ENCODE data around the gene KCTD19.

Gene KCTD19

DNA sequence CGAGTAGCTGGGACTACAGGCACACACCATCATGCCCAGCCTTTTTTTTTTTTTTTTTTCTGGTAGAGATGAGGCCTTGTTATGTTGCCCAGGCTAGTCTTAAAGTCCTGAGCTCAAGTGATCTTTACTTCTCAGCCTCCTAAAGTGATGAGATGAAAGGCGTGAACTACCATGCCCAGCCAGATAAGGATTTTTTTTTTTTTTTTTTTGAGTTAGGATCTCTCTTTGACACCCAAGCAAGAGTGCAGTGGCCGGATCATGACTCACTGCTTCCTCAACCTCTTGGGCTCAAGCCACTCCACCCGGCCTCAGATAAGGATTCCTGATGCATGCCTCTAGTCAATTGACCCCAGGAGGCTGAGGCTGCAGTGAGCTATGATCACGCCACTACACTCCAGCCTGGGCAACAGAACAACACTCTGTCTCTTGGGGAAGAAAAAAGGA lies 58.4 kb downstream of the KCTD19 start:
- H3K27ac ChIP-seq: no peak overlapping the region
- TF ChIP-seq ZFX (IDR thresholded peaks at IDR 0.05): no peak
- TF ChIP-seq, protein P1, sequence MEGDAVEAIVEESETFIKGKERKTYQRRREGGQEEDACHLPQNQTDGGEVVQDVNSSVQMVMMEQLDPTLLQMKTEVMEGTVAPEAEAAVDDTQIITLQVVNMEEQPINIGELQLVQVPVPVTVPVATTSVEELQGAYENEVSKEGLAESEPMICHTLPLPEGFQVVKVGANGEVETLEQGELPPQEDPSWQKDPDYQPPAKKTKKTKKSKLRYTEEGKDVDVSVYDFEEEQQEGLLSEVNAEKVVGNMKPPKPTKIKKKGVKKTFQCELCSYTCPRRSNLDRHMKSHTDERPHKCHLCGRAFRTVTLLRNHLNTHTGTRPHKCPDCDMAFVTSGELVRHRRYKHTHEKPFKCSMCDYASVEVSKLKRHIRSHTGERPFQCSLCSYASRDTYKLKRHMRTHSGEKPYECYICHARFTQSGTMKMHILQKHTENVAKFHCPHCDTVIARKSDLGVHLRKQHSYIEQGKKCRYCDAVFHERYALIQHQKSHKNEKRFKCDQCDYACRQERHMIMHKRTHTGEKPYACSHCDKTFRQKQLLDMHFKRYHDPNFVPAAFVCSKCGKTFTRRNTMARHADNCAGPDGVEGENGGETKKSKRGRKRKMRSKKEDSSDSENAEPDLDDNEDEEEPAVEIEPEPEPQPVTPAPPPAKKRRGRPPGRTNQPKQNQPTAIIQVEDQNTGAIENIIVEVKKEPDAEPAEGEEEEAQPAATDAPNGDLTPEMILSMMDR (conservative IDR thresholded peaks at IDR 0.05): no peak

DNA sequence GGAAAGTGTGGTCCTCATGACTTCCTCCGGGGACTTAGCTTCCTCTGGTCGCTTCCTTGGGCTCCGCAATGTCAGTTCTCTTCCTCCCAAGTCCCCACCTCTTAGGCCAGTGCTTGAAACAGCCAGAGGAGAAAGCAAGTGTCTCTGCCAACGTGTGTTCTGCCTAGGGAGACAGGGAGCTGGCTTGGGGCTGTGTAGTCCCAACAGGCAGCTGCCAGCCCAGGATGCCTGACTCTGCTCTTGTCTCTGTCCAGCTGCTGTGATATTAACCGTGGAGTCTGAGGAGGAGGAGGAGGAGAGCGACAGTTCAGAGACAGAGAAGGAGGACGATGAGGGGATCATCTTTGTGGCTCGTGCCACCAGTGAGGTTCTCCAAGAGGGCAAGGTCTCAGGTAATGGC lies 60.7 kb downstream of the KCTD19 start:
- TF ChIP-seq ZFX (IDR thresholded peaks at IDR 0.05): no peak
- TF ChIP-seq, protein P1 (conservative IDR thresholded peaks at IDR 0.05): no peak

DNA sequence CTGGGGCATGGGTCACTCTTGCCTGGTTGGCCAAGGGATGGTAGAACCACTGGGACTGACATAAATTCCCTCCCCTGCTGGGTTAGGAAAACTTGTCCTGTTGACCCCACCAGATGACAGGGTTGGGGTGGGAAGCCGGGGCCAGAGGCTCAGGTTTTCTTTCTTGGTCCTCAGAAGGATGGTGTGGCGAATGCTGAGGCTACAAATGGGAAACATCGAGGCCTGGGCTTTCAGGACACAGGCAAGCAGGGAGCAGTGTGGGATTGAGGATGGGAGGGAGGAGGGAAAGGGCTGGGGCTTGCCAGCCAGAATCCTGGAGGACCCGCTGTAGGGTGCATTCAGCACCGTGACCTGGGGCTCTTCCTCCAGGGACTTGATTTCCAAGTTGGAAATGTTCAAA lies 61.7 kb downstream of the KCTD19 start:
- TF ChIP-seq ZFX (IDR thresholded peaks at IDR 0.05): no peak
- TF ChIP-seq, protein P1 (conservative IDR thresholded peaks at IDR 0.05): no peak
- H3K27ac ChIP-seq: no peak overlapping the region

More for the DNA sequence above, 60.7 kb downstream of the KCTD19 start:
- H3K27ac ChIP-seq: no peak overlapping the region

DNA sequence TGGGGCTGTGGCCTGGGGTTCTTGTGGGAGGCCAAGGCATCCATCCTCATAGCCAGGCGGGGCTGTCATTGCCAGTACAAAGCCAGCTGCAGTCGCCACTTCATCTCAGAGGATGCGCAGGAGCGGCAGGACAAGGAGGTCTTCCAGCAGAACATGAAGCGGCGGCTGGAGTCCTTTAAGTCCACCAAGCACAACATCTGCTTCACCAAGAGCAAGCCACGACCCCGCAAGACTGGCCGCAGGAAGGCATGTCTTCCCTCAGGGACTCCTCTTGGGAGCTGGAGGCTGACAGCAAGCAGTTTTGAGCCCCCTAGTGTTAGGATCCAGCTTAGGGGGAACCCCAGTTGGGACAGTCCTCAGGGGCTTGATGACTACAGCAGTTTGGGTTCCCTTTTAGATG lies 62.3 kb downstream of the KCTD19 start:
- TF ChIP-seq ZFX (IDR thresholded peaks at IDR 0.05): no peak
- TF ChIP-seq, protein P1 (conservative IDR thresholded peaks at IDR 0.05): no peak
- H3K27ac ChIP-seq: no peak overlapping the region

DNA sequence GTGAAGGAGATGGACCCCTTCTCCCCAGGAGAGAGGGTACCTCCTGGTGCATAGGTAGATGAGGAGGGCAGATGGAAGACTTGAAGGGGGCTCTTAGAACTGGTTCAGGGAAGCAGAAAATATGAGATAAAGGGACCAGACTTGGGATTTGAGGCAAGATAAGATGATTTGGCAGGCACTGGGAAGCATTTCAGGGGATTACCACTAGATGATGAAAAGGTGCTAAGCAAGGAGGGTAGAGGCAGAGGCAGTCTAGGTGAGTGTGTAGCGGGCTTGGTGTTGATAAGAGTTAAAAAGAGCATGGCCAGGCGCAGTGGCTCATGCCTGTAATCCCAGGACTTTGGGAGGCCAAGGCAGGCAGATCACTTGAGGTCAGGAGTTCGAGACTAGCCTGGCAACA lies 63.3 kb downstream of the KCTD19 start:
- TF ChIP-seq, protein P1 (conservative IDR thresholded peaks at IDR 0.05): no peak
- TF ChIP-seq ZFX (IDR thresholded peaks at IDR 0.05): no peak
- H3K27ac ChIP-seq: no peak overlapping the region

DNA sequence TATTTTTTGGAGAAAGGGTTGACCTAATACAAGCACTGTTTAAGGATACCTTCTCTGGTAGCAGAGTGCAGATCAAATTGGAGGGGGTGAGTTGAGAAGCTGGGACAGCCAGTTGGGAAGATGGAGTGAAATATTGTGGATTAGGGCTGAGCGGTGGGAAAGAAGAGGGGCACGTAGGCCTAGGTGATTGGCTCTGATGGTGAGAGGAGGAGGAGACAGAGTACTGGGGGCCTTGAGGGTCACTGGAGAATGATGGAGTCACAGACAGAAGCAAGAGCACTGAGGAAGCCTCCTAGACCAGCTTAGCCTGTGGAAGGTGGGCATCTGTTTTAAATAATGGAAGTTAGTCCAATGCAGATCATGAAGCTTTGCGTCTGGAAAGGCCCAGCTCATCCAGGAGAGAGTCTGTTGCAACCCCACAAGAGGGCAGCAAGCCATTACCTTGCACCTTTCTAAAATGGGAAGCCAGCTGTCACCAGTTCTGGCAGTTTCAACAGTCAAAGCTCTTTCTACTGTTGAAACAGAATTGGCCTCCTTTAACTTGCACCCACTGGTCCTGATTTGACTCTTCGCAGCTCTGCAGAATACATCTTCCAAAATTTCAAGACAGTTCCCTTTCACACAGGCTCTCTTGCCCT lies 66.0 kb downstream of the KCTD19 start:
- H3K27ac ChIP-seq: no peak overlapping the region
- no peak for TF ChIP-seq ZFX (IDR thresholded peaks at IDR 0.05)
- TF ChIP-seq, protein P1 (conservative IDR thresholded peaks at IDR 0.05): peak; percentile 74

DNA sequence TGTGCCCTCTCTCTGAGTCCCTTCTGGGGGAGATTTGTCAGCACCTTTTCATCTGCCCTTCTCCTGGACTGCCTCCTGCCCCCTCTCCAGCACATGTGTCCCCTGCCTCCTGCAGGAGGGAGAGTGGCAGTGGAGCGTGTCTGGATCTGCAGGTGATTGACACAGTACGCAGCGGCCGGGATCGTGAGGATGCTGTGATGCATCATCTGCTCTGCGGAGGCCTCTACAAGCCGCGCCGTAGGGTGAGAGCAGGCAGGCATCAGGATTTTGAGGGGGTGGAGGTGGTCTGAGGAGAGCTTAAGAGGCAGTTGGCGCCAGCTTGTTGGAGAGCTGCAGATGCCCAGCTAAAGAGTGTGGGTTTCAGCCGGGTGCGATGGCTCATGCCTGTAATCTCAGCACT lies 66.8 kb downstream of the KCTD19 start:
- TF ChIP-seq, protein P1 (conservative IDR thresholded peaks at IDR 0.05): no peak
- no peak for TF ChIP-seq ZFX (IDR thresholded peaks at IDR 0.05)
- no peak overlapping the region for H3K27ac ChIP-seq
